Measurements from ENCODE around the gene CLEC11A.
A peak's percentile ranks its signal among the peaks of the same experiment; 100 is the strongest.
"Not testable (repeated sequence)": the region's sequence is repeated elsewhere in the genome, so short reads cannot be mapped to it uniquely, and the experiment has no call there.

Gene CLEC11A

GRCh38 chr19:50723735-50724521 lies 764 bp downstream of the CLEC11A start:
- no peak for DNase-seq (ENCODE audit: low read depth)

- DNase-seq (ENCODE audit: low read depth): peak; percentile 99
These were observed 1.5 kb downstream of the CLEC11A start for GRCh38 chr19:50724522-50725217.

GRCh38 chr19:50725218-50725910 lies 2.2 kb downstream of the CLEC11A start:
- DNase-seq (ENCODE audit: low read depth): no peak

DNA sequence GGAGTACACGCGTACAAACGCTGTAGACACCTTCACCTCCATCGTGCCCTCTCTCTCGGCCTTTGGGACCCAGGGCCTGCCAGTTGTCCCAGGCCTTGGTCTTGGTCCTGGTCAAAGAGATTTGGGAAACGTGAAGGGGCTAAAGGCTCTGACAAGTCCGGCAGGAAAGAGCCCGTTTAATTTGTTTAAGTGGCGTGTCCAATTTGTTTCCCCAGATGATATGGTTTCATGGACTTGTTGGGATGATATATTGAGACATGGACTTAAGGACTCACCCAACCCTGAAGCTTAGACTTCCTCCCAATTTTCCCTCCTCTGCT lies 2.7 kb downstream of the CLEC11A start:
- no peak for DNase-seq (ENCODE audit: low read depth)

DNA sequence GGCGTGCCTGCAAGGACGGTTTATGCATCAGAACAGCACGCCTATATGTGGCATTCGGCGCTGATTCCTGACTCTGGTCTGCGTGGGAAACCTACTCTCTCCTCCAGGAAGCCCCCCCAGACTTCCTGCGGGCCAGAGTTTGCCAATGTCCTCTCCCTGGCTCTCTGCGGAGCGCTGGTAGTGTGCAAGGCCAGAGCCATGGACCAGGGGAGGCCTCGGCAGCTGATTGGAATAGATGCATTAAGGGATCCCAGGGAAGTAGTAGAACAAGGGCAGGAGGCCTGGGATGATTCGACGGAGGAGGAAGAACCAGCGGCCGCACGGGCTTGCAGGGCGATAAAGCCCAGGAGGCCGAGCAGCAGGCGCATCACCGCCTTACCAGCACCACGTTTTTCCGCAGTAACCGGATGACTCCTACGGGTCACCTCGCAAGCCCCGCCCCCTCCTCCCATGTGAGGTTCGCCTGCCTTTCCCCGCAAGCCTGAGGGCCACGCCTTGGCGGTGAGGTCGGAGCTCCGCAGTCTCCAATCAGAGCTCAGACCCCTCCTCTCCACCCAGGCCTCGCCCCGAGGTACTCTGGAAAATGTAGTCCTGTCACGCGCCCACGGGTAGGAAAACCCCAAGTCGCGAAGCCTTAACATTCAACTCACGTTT lies 5.0 kb downstream of the CLEC11A start:
- peak; percentile 51 for DNase-seq (ENCODE audit: low read depth)

DNA sequence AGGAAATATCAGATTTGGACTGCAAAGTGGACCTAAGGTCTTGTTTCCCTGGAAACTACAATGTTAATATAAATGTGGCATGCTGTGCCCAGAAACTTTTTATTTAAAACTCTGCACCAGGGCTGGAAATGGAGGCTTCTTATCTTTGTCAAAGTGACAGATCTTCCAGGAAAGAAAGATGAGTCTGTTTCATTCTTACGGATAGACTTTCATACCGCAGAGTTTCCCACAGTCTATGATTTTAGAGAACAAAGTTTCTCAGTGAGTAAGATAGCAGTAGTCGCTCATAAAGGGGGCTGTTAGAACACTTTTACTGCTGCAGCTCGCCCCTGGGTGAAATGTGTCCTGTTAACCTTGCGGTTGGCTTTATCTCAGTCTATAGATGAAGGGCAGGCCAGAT lies 6.7 kb downstream of the CLEC11A start:
- DNase-seq (ENCODE audit: low read depth): no peak

DNA sequence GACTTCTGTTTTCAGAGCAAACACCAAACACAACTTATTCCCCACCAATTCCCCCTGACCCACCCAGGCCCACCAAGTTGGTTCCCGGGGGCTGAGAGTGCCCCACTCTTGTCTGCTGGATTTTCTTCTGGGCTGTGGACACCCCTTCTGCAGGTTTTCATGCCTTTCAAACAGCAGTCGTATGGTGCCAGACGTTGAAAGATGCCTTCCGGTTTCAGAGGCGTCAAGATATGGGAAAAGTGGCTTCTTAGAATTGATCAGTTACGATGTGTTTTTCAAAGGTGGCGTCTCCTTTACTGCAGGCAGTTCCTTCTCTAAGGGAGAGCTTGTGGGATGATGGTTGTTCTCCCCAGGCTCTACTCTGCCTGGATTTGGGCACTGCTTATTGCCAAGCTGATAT lies 12.7 kb downstream of the CLEC11A start:
- DNase-seq (ENCODE audit: low read depth): no peak

DNA sequence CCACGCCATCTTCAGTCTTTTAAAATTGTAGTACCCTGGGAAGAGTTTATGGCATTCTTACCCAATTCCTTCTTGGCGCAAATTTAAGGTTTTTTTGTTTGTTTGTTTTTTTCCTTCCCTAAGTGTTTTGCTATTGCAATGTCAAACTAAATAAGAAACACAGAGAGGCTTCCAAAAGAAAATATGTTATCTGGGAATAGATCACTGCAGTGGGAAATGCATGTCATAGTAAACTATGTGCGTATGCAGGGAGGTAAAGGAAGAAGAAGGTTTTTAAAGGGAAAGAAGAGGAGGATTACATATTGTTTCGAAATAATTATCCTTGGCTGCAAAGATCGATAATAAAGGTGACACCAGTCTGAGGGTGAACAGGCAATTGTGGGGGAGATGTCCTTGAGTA lies 13.2 kb downstream of the CLEC11A start:
- DNase-seq (ENCODE audit: low read depth): no peak

DNA sequence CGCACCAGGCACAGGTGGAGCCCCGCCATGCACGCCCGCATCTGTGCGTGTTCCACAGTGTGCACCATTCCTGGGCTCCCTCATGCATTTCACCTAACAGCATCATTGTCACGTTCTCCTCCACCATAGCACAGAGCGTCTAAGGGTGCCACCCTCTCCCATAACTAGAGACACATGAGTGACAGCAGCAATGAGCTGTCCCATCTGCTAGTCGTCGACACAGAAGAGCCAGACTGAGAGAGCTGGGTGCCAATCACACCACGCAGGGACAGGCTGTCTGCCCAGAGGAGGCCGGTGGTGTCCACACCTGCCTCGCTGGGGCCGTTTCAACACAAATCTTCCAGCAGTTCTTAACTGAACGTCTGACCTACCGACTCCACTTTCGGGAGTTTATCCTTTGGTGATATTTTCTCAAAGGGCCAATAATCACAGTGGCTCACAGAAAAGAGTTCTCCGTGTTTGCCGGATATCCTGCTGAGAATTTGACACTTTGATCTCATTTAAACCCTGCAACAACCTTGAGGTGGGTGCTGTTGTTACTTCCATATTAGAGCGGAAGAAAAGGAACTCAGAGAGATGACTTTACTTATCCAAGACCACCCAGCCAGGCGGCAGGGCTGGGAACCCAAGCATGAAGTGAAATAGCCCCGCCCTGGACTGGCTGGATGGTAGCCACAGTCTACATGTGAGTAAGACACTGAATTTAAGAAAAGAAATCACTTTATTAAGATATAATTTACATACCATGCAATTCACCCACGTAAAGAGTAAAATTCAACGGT lies 16.2 kb downstream of the CLEC11A start:
- DNase-seq (ENCODE audit: low read depth): no peak

GRCh38 chr19:50739914-50740426 lies 16.8 kb downstream of the CLEC11A start:
- DNase-seq (ENCODE audit: low read depth): no peak

- no peak for DNase-seq (ENCODE audit: low read depth)
These were observed 18.2 kb downstream of the CLEC11A start for GRCh38 chr19:50741179-50741933.

- no peak for DNase-seq (ENCODE audit: low read depth)
These were observed 20.4 kb downstream of the CLEC11A start for GRCh38 chr19:50743537-50743936.

DNA sequence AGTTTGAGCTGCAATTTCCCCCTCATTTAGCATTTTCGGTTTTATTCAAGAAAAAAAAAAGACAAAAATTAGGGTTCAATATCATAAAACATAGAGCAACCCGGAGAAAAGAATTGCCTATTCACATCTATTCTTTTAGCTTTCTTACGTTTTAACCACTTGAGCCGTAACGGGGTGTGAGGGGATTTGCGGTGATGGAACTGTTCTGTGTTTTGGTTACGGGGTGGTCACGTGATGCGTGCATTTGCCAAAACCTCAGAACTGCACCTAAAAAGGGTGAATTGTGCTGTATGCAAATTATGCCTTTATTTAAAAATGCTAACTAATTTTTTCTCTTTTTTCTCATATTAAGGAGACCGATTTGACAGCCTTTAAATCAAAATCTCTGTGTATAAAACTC lies 22.1 kb downstream of the CLEC11A start:
- DNase-seq (ENCODE audit: low read depth): no peak

GRCh38 chr19:50747141-50747540 lies 24.0 kb downstream of the CLEC11A start:
- not testable (repeated sequence) for DNase-seq (ENCODE audit: low read depth)

GRCh38 chr19:50749490-50749889 lies 26.3 kb downstream of the CLEC11A start:
- no peak for DNase-seq (ENCODE audit: low read depth)

DNA sequence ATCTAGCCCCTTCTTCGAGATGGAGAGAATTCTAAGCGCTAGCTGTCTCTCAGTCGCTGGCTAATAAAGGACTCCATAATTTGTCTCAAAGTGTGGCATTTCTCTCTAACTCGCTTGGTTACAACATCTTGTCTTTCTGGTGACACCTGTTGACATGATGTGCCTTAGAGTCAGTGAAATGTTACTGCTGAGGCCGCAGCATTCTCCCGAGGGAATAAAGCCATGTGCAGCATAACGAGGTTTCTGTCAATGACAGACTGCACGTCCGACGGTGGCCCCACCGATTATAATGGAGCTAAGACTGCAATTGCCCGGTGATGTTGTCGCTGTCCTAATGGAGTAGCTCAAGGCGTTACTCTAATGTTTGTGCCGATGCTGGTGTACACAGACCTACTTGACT lies 26.8 kb downstream of the CLEC11A start:
- no peak for DNase-seq (ENCODE audit: low read depth)

DNA sequence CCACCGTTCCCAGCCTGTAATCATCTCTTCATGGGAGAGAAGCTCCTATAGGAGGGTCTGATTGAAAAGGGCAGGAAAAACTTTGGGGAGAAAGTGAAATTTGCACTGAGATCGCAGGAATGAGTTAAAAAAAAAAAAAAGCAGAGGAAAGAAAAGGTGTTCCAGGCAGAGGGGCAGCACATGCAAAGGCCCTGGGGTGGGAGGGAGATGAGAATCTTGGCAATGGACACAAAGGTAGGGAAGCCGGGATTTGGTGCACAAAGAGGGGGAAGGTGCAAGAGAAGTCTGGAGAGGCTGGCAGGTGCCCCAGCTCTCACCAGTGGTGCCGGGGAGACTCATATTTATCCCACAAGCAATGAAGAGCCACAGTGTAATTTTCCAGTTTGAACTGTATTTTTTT lies 30.7 kb downstream of the CLEC11A start:
- no peak for DNase-seq (ENCODE audit: low read depth)

- not testable (repeated sequence) for DNase-seq (ENCODE audit: low read depth)
These were observed 33.1 kb downstream of the CLEC11A start for GRCh38 chr19:50756244-50756643.

DNA sequence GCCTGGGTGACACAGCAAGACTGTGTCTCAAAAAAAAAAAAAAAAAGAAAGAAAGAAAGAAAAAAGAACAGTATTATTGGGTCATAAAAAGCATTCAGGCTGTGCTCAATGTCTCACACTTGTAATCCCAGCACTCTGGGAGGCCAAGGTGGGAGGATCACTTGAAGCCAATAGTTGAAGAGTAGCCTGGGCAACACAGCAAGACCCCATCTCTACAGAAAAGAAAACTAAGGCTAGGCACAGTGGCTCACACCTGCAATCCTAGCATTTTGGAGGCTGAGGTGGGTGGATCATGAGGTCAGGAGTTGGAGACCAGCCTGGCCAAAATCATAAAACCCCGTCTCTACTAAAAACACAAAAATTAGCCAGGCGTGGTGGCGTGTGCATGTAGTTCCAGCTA lies 34.5 kb downstream of the CLEC11A start:
- DNase-seq (ENCODE audit: low read depth): not testable (repeated sequence)

GRCh38 chr19:50759076-50759475 lies 35.9 kb downstream of the CLEC11A start:
- DNase-seq (ENCODE audit: low read depth): not testable (repeated sequence)

DNA sequence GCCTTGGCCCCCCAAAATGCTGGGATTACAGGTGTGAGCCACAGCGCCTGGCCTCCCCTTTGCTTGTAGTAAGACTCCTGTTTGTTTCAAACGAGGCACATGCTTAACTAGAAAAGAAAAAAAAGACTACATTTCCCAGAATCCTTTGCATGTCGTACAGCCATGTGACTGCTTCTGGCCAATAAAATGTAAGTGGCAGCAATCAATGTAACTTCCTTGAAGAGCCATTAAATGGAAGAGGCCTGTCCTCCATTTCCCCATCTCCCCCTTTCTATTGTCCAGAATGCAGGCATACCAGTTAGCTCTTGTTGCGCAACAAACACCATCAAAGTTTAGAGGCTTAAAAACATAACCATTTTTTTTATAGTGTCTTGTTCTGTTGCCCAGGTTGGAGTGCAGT lies 36.7 kb downstream of the CLEC11A start:
- DNase-seq (ENCODE audit: low read depth): no peak
